Astrocyte (in vitro differentiated cells and primary cell): ENCODE measurements around the gene MEFV.

Source experiments
- EZH2 ChIP-seq: IDR thresholded peaks from 2 replicates; pipeline ENCODE4 v1.6.1; 2012; ENCODE audit warnings: mild to moderate bottlenecking, low read length, inconsistent platforms; ENCODE audit not compliant: insufficient read depth
- TF ChIP-seq, protein P1 (sequence below): IDR thresholded peaks from 2 replicates; pipeline ENCODE4 v1.5.1; 2011; ENCODE audit warnings: low read depth, mild to moderate bottlenecking, inconsistent platforms, low read length, moderate library complexity; ENCODE audit not compliant: insufficient read depth

DNA sequence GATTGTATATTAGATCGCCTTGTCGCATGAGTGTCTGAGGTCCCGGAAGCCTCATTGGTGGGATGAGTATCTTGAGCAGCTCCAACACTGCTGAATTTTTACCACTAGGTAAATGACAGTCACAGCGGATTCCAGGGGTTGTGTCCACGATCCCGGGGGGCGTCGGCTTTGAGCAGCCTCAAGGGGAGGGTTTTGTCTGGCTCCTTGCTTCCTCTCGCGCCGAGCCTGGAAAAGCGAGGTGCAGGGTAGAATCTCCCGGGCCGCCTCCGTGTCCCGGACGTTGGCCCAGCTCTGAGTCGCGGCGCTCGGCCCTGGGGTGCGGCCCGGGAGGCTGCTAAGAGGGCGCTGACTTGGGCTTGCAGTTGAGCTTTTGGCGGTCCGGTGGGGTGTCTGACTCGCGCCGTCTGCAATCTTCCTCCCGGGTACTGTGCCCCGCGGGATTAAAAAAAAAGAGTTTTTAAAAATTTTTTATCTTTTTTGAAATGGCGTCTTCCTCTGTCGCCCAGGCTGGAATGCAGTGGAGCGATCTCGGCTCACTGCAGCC, 63.9 kb downstream of the MEFV start:
- TF ChIP-seq, protein P1, sequence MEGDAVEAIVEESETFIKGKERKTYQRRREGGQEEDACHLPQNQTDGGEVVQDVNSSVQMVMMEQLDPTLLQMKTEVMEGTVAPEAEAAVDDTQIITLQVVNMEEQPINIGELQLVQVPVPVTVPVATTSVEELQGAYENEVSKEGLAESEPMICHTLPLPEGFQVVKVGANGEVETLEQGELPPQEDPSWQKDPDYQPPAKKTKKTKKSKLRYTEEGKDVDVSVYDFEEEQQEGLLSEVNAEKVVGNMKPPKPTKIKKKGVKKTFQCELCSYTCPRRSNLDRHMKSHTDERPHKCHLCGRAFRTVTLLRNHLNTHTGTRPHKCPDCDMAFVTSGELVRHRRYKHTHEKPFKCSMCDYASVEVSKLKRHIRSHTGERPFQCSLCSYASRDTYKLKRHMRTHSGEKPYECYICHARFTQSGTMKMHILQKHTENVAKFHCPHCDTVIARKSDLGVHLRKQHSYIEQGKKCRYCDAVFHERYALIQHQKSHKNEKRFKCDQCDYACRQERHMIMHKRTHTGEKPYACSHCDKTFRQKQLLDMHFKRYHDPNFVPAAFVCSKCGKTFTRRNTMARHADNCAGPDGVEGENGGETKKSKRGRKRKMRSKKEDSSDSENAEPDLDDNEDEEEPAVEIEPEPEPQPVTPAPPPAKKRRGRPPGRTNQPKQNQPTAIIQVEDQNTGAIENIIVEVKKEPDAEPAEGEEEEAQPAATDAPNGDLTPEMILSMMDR = no peak
- TF ChIP-seq EZH2 = no peak
